HG03342 (cell line): ENCODE results near the gene ESR2.
A peak's percentile ranks its signal among the peaks of the same experiment; 100 is the strongest.
"Not testable (repeated sequence)": the region's sequence is repeated elsewhere in the genome, so short reads cannot be mapped to it uniquely, and the experiment has no call there.

Source experiments
- ATAC-seq: cut with Tn5 transposase; IDR thresholded peaks from one replicate; pipeline ENCODE4 v1.9.1; 2021; ENCODE audit warnings: mild to moderate bottlenecking, moderate library complexity; ENCODE audit not compliant: unreplicated experiment

The ESR2 gene

GRCh38 chr14:64293976-64294671, at the start of gene ESR2:
ESR2 (minus strand) TSS chr14:64294371; CDS start chr14:64282985, 11,386 bp downstream.
- ATAC-seq, result peak; percentile 23

- no peak for ATAC-seq
Measured at GRCh38 chr14:64340560-64341196, 46.5 kb upstream of the ESR2 start.

DNA sequence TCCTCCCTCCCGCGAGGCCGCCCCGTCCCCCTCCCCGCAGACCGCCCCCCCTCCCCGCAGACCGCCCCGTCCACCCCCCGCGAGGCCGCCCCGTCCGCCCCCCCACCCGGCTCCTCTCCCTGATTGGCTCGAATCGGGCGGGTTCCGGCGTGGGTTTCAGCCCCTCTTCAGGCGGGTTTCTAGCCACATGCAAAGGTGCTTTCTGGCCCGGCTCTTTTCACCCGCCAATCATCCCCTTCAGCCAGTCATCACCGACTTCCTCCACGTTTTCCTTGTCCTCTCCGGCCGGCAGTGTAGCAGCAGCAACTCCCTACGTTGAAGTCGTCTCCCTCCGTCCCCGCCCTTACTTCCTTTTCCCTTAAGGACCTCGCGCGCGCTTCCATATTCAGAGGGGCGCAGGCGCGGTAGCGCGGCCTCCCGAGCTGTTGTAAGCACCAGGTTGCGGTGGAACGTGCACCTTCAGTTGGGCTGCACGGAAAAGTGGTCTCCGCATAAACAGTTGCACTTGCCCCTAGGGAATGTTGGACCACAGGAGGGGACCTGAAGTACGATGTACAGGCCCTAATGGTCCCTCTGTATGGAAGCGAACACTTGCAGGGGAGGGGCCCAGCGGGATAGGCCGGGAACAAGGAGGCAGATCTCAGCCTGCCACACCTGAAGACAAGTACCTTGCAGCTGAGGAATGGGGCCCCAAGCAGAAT, 44.6 kb upstream of the ESR2 start:
- ATAC-seq, result peak; percentile 83

GRCh38 chr14:64337888-64338615, 43.9 kb upstream of the ESR2 start:
- peak; percentile 56 for ATAC-seq

DNA sequence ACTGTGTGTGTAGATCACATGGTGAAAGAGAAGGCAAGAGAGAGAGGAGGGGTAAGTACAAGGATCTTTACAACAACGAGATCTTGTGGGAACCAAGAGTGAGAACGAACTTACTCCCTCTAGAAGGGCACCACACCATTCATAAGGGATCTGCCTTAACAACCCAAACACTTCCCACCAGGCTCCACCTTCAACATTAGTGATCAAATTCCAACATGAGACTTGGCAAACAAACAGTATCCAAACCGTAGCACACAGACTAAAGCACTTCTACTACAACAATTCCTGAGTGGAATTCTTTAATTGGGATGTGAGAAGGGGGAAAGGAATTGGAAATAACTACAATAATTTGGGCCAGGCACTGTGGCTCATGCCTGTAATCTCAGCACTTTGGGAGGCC, 35.0 kb upstream of the ESR2 start:
- no peak for ATAC-seq

GRCh38 chr14:64326502-64326901, 32.3 kb upstream of the ESR2 start:
- no peak for ATAC-seq

GRCh38 chr14:64324895-64325294, 30.7 kb upstream of the ESR2 start:
- no peak for ATAC-seq

DNA sequence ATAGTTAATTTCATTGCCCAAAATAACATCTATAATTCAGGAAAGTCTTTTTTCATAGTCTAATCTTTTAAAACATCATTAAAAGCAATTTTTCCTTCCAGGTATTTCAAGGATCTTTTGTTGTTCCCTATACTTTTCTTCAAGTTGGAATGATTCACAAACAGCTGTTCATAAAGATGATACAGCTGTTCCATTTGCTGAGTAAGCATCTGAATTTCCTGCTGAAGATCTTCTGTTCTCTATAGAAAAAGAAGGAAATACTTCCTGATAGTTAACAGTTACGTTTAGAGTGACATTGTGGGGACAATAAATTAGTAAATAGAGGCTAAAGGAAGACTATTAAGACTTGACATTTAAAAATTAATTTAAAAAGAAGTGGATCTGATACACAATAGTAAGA, 30.3 kb upstream of the ESR2 start:
- no peak for ATAC-seq

DNA sequence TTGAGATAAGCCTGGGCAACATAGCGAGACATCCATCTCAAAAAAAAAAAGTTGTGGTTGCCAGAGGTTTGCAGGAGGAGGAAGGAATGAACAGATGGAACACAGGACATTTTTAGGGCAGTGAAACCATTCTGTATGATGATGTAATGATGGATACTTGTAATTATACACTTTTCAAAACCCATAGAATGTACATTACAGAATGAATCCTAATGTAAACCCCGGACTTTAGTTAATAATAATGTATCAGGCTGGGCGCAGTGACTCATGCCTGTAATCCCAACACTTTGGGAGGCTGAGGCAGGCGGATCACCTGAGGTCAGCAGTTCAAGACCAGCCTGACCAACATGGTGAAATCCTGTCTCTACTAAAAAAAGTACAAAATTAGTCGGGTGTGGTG, 26.2 kb upstream of the ESR2 start:
- not testable (repeated sequence) for ATAC-seq

GRCh38 chr14:64318695-64319094, 24.5 kb upstream of the ESR2 start:
- not testable (repeated sequence) for ATAC-seq

DNA sequence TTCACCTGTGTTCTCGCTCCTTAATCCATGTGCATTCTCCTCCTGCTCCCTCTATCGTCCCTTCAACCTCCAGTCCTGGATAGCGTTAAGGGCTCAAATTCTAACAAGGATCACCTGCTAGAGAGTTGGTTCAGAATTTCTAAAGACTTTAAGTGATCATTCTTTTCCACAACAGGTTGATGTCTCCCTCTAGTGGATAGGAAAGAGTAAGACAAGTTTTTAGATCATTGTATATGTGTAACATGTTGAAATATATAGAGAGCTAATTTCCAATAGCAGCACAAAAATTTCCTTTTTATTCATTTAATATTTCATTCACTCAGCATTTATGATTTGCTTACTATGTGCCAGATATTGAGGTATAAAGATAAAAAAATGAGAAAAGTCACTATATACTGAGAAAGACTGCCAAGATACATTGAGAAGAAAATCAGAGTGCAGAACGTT, 9.3 kb upstream of the ESR2 start:
- no peak for ATAC-seq

DNA sequence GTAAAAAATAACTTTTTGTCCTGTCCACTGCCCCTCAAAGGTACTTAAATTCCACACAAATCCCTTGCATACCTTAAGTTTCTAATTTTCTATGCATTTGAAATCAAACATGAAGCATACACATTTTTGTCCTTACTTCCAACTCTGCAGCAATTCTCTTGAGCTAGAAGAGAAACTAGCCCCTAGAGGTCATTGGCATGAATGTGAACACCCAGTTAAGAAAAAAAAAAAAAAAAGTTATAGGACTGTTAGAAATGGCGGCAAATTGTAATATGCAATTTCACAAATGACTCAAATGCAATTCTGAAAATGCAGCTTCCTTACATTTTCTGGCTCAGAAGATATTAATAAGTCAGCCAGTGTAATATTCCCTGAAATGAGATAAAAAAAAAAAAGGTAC, 4.6 kb upstream of the ESR2 start:
- no peak for ATAC-seq

GRCh38 chr14:64296561-64296960, 2.4 kb upstream of the ESR2 start:
- ATAC-seq, result no peak

DNA sequence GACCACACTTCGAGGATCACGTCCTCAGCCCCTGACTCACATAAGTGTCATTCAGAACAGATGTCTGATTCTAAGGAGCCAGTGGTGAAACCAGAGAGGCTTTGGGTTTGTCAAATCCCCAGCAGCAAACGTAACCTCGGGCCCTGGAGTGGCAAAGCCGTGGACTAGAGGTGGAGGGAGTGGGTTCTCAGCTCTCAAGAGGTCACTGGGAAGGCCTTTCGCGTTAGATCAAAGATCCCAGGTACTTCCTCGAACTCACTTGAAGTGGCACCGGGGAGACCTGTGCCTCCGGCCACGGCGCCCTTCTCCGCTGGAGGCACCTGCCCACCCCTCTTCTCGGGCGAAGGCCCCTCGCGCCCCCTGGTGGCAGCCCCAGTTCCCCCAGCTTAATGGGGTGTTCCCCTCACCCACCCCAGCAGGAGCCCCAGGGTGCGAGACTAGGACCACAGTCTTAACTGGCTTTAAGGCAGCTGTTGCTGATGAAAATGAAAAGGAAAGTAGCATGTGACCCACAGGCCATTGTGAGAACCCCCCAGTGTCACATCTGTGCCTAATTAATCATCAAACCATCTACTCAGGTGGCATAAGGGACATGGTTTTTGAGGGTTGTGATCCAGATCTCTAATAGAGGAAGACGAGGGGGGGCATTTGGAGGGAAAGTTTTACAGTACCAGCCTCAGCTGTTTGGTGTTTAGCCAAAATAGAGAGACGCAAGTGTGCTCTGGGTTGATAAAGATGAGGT, 672 bp upstream of the ESR2 start:
- peak; percentile 70 for ATAC-seq

DNA sequence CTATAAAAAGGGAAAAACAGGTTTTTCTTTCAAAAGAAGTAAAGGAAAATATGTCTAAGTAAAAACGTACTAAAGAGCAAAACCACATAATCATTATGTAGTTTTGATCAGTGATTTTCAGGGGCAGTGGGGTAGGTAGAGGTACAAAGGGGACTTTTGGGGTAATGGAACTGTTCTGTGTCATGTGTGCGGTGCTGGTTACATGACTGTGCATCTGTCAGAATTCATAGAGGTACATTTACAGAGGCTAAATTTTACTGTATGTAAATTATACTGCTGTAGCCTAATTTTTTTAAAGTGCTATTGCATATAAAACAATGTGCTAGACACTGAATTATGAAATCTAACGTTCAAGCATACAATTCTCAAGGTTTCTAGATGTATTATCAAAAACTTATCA, 2.0 kb downstream of the ESR2 start:
- no peak for ATAC-seq

DNA sequence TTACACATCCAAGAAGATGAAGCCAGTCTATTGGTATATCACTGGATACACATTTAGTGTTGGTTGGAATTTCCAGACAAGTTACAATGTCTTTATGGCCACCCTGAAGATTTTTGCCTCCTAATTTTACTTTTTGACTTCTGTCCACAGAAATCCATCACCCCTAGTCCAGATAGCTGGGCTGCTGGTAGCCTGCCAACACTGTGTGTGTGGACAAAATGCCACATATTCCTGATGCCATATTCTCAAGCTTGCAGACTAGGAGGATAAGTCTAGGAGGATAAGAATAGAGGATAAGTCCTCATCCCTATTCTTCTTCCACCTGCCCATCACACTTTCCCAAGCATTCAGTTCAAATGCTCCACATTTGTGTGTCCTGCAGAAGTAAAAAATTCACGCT, 4.6 kb downstream of the ESR2 start:
- ATAC-seq, result no peak

- no peak for ATAC-seq
Measured at GRCh38 chr14:64281805-64282204, 12.4 kb downstream of the ESR2 start.

- no peak for ATAC-seq
Measured at GRCh38 chr14:64279704-64280668, 14.2 kb downstream of the ESR2 start.

DNA sequence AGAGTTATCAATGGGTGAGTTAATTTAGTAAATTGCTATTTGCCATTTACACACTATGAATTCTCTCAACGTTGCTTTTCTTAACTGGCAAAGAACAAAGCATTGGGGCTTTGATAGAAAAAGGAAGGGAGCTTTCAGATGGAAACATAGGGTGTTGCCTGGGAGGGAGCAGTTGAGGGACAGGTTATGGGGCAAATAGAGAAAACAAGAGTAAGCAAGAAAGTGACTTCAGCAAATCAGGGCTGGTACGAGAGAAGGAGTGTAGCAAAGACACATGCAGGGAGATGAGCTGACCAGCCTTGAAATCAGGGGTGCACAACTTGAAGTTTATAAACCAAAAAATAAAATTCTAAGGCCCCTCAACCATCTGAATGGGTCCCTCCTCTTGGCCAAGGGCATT, 15.7 kb downstream of the ESR2 start:
- no peak for ATAC-seq

- no peak for ATAC-seq
Measured at GRCh38 chr14:64272019-64272418, 22.2 kb downstream of the ESR2 start.
